ENCODE measurements around the gene RILPL1.

DNA sequence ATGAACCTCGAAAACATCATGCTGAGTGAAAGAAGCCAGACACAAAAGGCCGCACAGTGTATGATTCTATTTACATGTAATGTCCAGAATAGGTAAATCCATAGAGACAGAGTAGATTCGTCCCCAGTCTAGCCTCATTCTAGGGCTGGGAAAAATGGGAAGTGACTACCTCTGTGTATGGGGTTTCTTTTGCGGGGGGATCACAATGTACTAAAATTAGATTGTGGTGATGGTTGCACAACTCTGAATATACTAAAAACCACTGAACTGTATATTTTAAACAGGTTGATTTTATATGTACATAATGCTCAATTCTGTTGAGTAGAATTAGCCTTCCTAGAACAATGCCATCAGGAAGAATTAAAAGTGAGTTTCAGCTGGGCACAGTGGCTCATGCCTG, 90.7 kb downstream of the RILPL1 start:
- TF ChIP-seq SMAD3 (CRISPR knock-in tag; conservative IDR thresholded peaks at IDR 0.05) (no peak), EZH2 (IDR thresholded peaks at IDR 0.05; ENCODE audit: borderline replicate concordance, low read depth, low read length) (no peak), NFE2L1 (tag; IDR thresholded peaks at IDR 0.05; ENCODE audit: borderline replicate concordance, low read depth) (no peak)
- TF ChIP-seq, protein P1, sequence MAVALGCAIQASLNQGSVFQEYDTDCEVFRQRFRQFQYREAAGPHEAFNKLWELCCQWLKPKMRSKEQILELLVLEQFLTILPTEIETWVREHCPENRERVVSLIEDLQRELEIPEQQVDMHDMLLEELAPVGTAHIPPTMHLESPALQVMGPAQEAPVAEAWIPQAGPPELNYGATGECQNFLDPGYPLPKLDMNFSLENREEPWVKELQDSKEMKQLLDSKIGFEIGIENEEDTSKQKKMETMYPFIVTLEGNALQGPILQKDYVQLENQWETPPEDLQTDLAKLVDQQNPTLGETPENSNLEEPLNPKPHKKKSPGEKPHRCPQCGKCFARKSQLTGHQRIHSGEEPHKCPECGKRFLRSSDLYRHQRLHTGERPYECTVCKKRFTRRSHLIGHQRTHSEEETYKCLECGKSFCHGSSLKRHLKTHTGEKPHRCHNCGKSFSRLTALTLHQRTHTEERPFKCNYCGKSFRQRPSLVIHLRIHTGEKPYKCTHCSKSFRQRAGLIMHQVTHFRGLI (CRISPR knock-in tag; IDR thresholded peaks at IDR 0.05): no peak
- TF ChIP-seq, protein P2, sequence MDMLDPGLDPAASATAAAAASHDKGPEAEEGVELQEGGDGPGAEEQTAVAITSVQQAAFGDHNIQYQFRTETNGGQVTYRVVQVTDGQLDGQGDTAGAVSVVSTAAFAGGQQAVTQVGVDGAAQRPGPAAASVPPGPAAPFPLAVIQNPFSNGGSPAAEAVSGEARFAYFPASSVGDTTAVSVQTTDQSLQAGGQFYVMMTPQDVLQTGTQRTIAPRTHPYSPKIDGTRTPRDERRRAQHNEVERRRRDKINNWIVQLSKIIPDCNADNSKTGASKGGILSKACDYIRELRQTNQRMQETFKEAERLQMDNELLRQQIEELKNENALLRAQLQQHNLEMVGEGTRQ (CRISPR knock-in tag; IDR thresholded peaks at IDR 0.05): no peak
- TF ChIP-seq, protein P3, sequence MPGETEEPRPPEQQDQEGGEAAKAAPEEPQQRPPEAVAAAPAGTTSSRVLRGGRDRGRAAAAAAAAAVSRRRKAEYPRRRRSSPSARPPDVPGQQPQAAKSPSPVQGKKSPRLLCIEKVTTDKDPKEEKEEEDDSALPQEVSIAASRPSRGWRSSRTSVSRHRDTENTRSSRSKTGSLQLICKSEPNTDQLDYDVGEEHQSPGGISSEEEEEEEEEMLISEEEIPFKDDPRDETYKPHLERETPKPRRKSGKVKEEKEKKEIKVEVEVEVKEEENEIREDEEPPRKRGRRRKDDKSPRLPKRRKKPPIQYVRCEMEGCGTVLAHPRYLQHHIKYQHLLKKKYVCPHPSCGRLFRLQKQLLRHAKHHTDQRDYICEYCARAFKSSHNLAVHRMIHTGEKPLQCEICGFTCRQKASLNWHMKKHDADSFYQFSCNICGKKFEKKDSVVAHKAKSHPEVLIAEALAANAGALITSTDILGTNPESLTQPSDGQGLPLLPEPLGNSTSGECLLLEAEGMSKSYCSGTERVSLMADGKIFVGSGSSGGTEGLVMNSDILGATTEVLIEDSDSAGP (CRISPR knock-in tag; IDR thresholded peaks at IDR 0.05): no peak

All from K562 (cell line).